Muscle of leg (tissue), 16 donors: ENCODE measurements around the gene MUS81. TPM values are rescaled to one million over a fixed set of nuclear protein-coding genes. Genes with fewer than 3 reads are reported as not detected.
A peak's percentile ranks its signal among the peaks of the same experiment; 100 is the strongest.

Experiments
- DNase-seq: peaks from one replicate; pipeline ENCODE4 v3.0.0; 2013
- H3K27ac ChIP-seq: one replicate; pipeline ENCODE4 v1.5.1; 2013; ENCODE audit warnings: mild to moderate bottlenecking, low read length, control low read depth
- H3K27me3 ChIP-seq: one replicate; pipeline ENCODE4 v1.6.1; 2013; ENCODE audit warnings: low read length; ENCODE audit not compliant: control insufficient read depth, insufficient read depth
- H3K36me3 ChIP-seq: one replicate; pipeline ENCODE4 v1.6.1; 2013; ENCODE audit warnings: low read length; ENCODE audit not compliant: control insufficient read depth, insufficient read depth
- H3K4me1 ChIP-seq: one replicate; pipeline ENCODE4 v1.6.1; 2013; ENCODE audit warnings: low read length; ENCODE audit not compliant: control insufficient read depth, insufficient read depth
- H3K4me3 ChIP-seq: one replicate; pipeline ENCODE4 v1.5.1; 2013; ENCODE audit warnings: low read length, control low read depth
- H3K9me3 ChIP-seq: replicated peaks from 2 replicates; pipeline ENCODE4 v1.6.1; 2013; ENCODE audit warnings: low read depth, low read length; ENCODE audit not compliant: control insufficient read depth
- WGBS: methylation state at CpG from one replicate; pipeline ENCODE4 v1.1.5; 2013; ENCODE audit warnings: missing lambda C conversion rate; ENCODE audit not compliant: insufficient coverage; 5-methylcytosine and 5-hydroxymethylcytosine counted together
- long read RNA-seq, 11 donors: transcript quantifications; one replicate each; lab custom pipeline, GENCODE V29; 2026
- polyA plus RNA-seq, 8 donors: library from polyadenylated mRNA; unstranded; fragments of 120-200 nt; gene quantifications; one replicate each; pipeline versions ENCODE4 v1.2.1 to v1.2.3, GENCODE V29; 2013; ENCODE audit warnings: inconsistent platforms in 1 of 8, low replicate concordance in 1 of 8; ENCODE audit not compliant: insufficient read length in 8 of 8, insufficient read depth in 1 of 8
- total RNA-seq: library from RNA; stranded (reverse); fragments of 120-200 nt; gene quantifications from one replicate; pipeline ENCODE4 v1.2.4, GENCODE V29; 2013

MUS81 gene
- 34.4 TPM for total RNA-seq
- polyA plus RNA-seq: 10 to 100 TPM; 35.7 to 49.5 (median 46.6) TPM
- long read RNA-seq, donor 1, partial matches to known transcripts: 31 of 32 reads
- long read RNA-seq, donor 1, other reads (novel, unspliced or antisense): 0 of 32 reads
- long read RNA-seq, donor 2: 0 reads
- long read RNA-seq, donor 3, partial matches to known transcripts: 5 of 8 reads
- long read RNA-seq, donor 3, other reads (novel, unspliced or antisense): 0 of 8 reads
- long read RNA-seq, donor 4, partial matches to known transcripts: 56 of 67 reads
- long read RNA-seq, donor 4, other reads (novel, unspliced or antisense): 8 of 67 reads
- long read RNA-seq, donor 5, partial matches to known transcripts: 8 of 12 reads
- long read RNA-seq, donor 5, other reads (novel, unspliced or antisense): 0 of 12 reads
- long read RNA-seq, donor 6, partial matches to known transcripts: 8 of 9 reads
- long read RNA-seq, donor 6, other reads (novel, unspliced or antisense): 0 of 9 reads
- long read RNA-seq, donor 7, transcript MUS81-201 (16 exons, 2,392 nt): major isoform, 6 of 16 reads
- long read RNA-seq, donor 7, partial matches to known transcripts: 9 of 16 reads
- long read RNA-seq, donor 7, other reads (novel, unspliced or antisense): 0 of 16 reads
- long read RNA-seq, donor 8: 0 reads
- long read RNA-seq, donor 9, transcript MUS81-201 (16 exons, 2,392 nt): major isoform, 5 of 6 reads
- long read RNA-seq, donor 9, partial matches to known transcripts: 0 of 6 reads
- long read RNA-seq, donor 9, other reads (novel, unspliced or antisense): 0 of 6 reads
- long read RNA-seq, donor 10, partial matches to known transcripts: 0 of 3 reads
- long read RNA-seq, donor 10, other reads (novel, unspliced or antisense): 0 of 3 reads
- long read RNA-seq, donor 11, partial matches to known transcripts: 29 of 67 reads
- long read RNA-seq, donor 11, other reads (novel, unspliced or antisense): 37 of 67 reads

- H3K27me3 ChIP-seq: no peaks in the 10 kb centered on the region
- peak within 1 kb of the TSS; percentile 100 for H3K27ac ChIP-seq
- 0% methylated on average over 77 of the region's 78 CpGs for WGBS
- H3K36me3 ChIP-seq: peaks cover 54% of the 10 kb centered on the region
- H3K9me3 ChIP-seq: no peaks in the 10 kb centered on the region
- H3K4me1 ChIP-seq: peaks cover 48% of the 10 kb centered on the region
- DNase-seq: peak; percentile 99
- peak within 1 kb of the TSS; percentile 95 for H3K4me3 ChIP-seq
These were observed at the start of gene MUS81 for GRCh38 chr11:65860278-65861164. MUS81 (plus strand) TSS chr11:65860433; CDS start chr11:65860754, 321 bp downstream.

GRCh38 chr11:65811764-65812475 lies 48.3 kb upstream of the MUS81 start:
- Histone ChIP-seq H3K27ac (no peak overlapping the region), H3K36me3 (no peaks in the 10 kb centered on the region), H3K4me3 (no peak overlapping the region), H3K27me3 (peaks cover 13% of the 10 kb centered on the region), H3K4me1 (peaks cover 6% of the 10 kb centered on the region), H3K9me3 (no peaks in the 10 kb centered on the region)
- no peak for DNase-seq
- 41% methylated on average over 8 of the region's 19 CpGs for WGBS

- H3K4me1 ChIP-seq: peaks cover 16% of the 10 kb centered on the region
- H3K36me3 ChIP-seq: no peaks in the 10 kb centered on the region
- H3K27ac ChIP-seq: no peak overlapping the region
- H3K4me3 ChIP-seq: no peak overlapping the region
- peak; percentile 71 for DNase-seq
- H3K27me3 ChIP-seq: peaks cover 5% of the 10 kb centered on the region
- H3K9me3 ChIP-seq: no peaks in the 10 kb centered on the region
- 69% methylated on average over 11 of the region's 18 CpGs for WGBS
These were observed 45.9 kb upstream of the MUS81 start for GRCh38 chr11:65814131-65814985.

GRCh38 chr11:65814986-65815565 lies 45.2 kb upstream of the MUS81 start:
- Histone ChIP-seq H3K9me3 (no peaks in the 10 kb centered on the region), H3K27me3 (peaks cover 5% of the 10 kb centered on the region), H3K36me3 (no peaks in the 10 kb centered on the region), H3K4me3 (no peak overlapping the region), H3K27ac (no peak overlapping the region), H3K4me1 (peaks cover 16% of the 10 kb centered on the region)
- 93% methylated on average over 12 of the region's 16 CpGs for WGBS
- DNase-seq: no peak

GRCh38 chr11:65816696-65817095 lies 43.5 kb upstream of the MUS81 start:
- Histone ChIP-seq H3K27ac (no peak overlapping the region), H3K27me3 (peaks cover 4% of the 10 kb centered on the region), H3K4me3 (no peak overlapping the region), H3K36me3 (no peaks in the 10 kb centered on the region), H3K9me3 (no peaks in the 10 kb centered on the region), H3K4me1 (peaks cover 15% of the 10 kb centered on the region)
- 92% methylated on average over 3 of the region's 3 CpGs for WGBS
- no peak for DNase-seq

GRCh38 chr11:65817312-65817834 lies 42.9 kb upstream of the MUS81 start:
- H3K27ac ChIP-seq: peak overlapping the region; percentile 20
- H3K4me3 ChIP-seq: peak overlapping the region; percentile 53
- H3K9me3 ChIP-seq: no peaks in the 10 kb centered on the region
- peaks cover 2% of the 10 kb centered on the region for H3K27me3 ChIP-seq
- WGBS: 92% methylated on average over 2 of the region's 5 CpGs
- no peaks in the 10 kb centered on the region for H3K36me3 ChIP-seq
- DNase-seq: peak; percentile 23
- peaks cover 12% of the 10 kb centered on the region for H3K4me1 ChIP-seq

GRCh38 chr11:65817835-65818680 lies 42.2 kb upstream of the MUS81 start:
- 6% methylated on average over 73 of the region's 74 CpGs for WGBS
- no peaks in the 10 kb centered on the region for H3K9me3 ChIP-seq
- no peaks in the 10 kb centered on the region for H3K27me3 ChIP-seq
- peak overlapping the region; percentile 20 for H3K27ac ChIP-seq
- peak; percentile 94 for DNase-seq
- peak overlapping the region; percentile 53 for H3K4me3 ChIP-seq
- H3K4me1 ChIP-seq: peaks cover 12% of the 10 kb centered on the region
- no peaks in the 10 kb centered on the region for H3K36me3 ChIP-seq

GRCh38 chr11:65821107-65821506 lies 39.1 kb upstream of the MUS81 start:
- Histone ChIP-seq H3K36me3 (no peaks in the 10 kb centered on the region), H3K4me3 (no peak overlapping the region), H3K27ac (no peak overlapping the region), H3K9me3 (no peaks in the 10 kb centered on the region), H3K27me3 (no peaks in the 10 kb centered on the region), H3K4me1 (peaks cover 12% of the 10 kb centered on the region)
- no peak for DNase-seq
- whole genome bisulfite sequencing: 56% methylated on average over 8 of the region's 8 CpGs
